NCI-H1092 treated with DMSO at 0.1 percent for 48 hours (cell line): Measurements from ENCODE around the gene GUSB.
"Not testable (repeated sequence)": the region's sequence is repeated elsewhere in the genome, so short reads cannot be mapped to it uniquely, and the experiment has no call there.

Source experiments
- DNase-seq: peaks from one replicate; lab custom pipeline; 2025; lab: John Stamatoyannopoulos, UW

GUSB gene

GRCh38 chr7:65975814-65976445 is 6.1 kb downstream of the GUSB start:
- no peak for DNase-seq

- DNase-seq = no peak
These were observed 7.1 kb downstream of the GUSB start for GRCh38 chr7:65974876-65975275.

GRCh38 chr7:65974191-65974801 is 7.7 kb downstream of the GUSB start:
- no peak for DNase-seq

- DNase-seq = no peak
These were observed 9.0 kb downstream of the GUSB start for GRCh38 chr7:65972976-65973375.

- DNase-seq = no peak
These were observed 11.0 kb downstream of the GUSB start for GRCh38 chr7:65971021-65971420.

GRCh38 chr7:65968256-65969185 is 13.5 kb downstream of the GUSB start:
- no peak for DNase-seq

GRCh38 chr7:65967361-65968155 is 14.5 kb downstream of the GUSB start:
- DNase-seq = no peak

- DNase-seq = no peak
These were observed 15.9 kb downstream of the GUSB start for GRCh38 chr7:65966146-65966545.

GRCh38 chr7:65964671-65965070 is 17.3 kb downstream of the GUSB start:
- not testable (repeated sequence) for DNase-seq

GRCh38 chr7:65962033-65962432 is 20.0 kb downstream of the GUSB start:
- no peak for DNase-seq

GRCh38 chr7:65960351-65961074 is 21.5 kb downstream of the GUSB start:
- no peak for DNase-seq

GRCh38 chr7:65955718-65956117 is 26.3 kb downstream of the GUSB start:
- no peak for DNase-seq

- no peak for DNase-seq
These were observed 28.0 kb downstream of the GUSB start for GRCh38 chr7:65953890-65954450.

- DNase-seq = no peak
These were observed 28.9 kb downstream of the GUSB start for GRCh38 chr7:65953001-65953720.

- no peak for DNase-seq
These were observed 30.0 kb downstream of the GUSB start for GRCh38 chr7:65951837-65952578.

- no peak for DNase-seq
These were observed 35.1 kb downstream of the GUSB start for GRCh38 chr7:65946904-65947303.

GRCh38 chr7:65945787-65946186 is 36.2 kb downstream of the GUSB start:
- DNase-seq = not testable (repeated sequence)

- no peak for DNase-seq
These were observed 43.6 kb downstream of the GUSB start for GRCh38 chr7:65938336-65938895.

- no peak for DNase-seq
These were observed 44.7 kb downstream of the GUSB start for GRCh38 chr7:65937296-65937695.
